Eye (tissue), 1 donor: Measurements from ENCODE around the gene MRPL54.
"Not testable (repeated sequence)": the region's sequence is repeated elsewhere in the genome, so short reads cannot be mapped to it uniquely, and the experiment has no call there.

Source experiments
- DNase-seq: peaks from one replicate; pipeline ENCODE4 v3.0.0-alpha.2; 2015

Gene MRPL54

GRCh38 chr19:3813473-3814392 lies 51.3 kb downstream of the MRPL54 start:
- DNase-seq: no peak

GRCh38 chr19:3814648-3815047 lies 52.2 kb downstream of the MRPL54 start:
- DNase-seq: no peak

- DNase-seq: not testable (repeated sequence)
Observed at GRCh38 chr19:3816148-3816547, 53.7 kb downstream of the MRPL54 start.

- no peak for DNase-seq
Observed at GRCh38 chr19:3816566-3817218, 54.2 kb downstream of the MRPL54 start.
